HG03280 (cell line): ENCODE measurements around the gene MACROD2.

Experiments used
- ATAC-seq: cut with Tn5 transposase; IDR thresholded peaks from one replicate; pipeline ENCODE4 v1.9.1; 2021; ENCODE audit warnings: mild to moderate bottlenecking, moderate library complexity; ENCODE audit not compliant: unreplicated experiment

Gene MACROD2

DNA sequence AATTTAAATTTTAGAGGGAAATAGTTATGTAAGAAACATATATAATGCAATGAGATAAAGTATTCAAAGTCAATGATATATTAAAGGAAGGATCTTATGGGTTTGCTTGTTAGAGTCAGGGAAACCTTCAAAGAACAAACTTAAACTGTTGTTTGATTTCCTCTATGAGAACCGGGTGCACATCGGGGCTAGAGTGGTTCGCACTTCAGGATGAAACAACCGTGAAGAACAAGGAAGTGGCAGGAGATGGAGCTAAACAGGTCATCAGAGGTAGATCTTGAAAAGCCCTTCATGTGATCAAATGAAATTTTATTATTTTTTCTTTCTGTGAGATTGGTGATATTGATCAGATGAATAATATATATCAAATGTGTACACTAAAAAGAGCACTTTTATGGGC is 1294.0 kb downstream of the MACROD2 start:
- no peak for ATAC-seq

DNA sequence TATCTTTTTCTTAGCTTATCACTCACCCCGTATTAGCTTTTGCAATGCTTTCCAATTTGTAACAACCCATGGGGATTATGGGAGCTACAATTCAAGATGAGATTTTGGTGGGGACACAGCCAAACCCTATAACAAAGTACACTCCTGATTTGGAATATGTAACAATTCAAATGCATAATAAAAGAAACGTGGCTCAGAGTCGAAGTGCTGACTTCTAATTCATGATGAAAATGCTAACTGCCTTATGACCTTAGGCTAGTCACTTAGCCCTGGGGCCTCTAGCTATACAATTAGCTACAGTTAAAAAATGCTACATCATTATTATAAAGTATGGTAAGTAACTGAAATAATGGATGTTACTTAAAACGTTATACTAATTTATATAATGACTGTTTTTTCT is 1297.1 kb downstream of the MACROD2 start:
- no peak for ATAC-seq

DNA sequence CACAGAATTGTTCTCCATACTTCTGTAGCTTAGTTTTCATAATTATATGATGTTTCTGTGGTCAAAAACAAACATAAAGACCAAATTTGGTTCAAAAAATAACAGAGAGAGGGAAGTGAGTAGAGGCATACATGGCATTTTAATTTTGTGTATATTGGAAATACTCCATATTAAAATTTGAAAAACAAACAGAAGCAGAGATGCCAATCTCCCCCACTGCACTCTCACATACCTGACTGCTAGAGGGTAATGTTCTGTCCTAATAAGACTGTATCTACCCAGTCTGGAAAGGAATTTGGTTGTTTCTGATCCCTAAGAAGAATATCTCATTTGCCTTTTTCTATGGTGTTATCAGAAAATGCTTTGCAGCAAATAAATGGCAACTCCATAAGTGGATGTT is 1301.1 kb downstream of the MACROD2 start:
- no peak for ATAC-seq

- no peak for ATAC-seq
Measured at GRCh38 chr20:15297059-15297875, 1302.0 kb downstream of the MACROD2 start.

GRCh38 chr20:15302075-15302474 is 1306.8 kb downstream of the MACROD2 start:
- no peak for ATAC-seq

GRCh38 chr20:15310361-15310760 is 1315.0 kb downstream of the MACROD2 start:
- no peak for ATAC-seq

- no peak for ATAC-seq
Measured at GRCh38 chr20:15316556-15316955, 1321.2 kb downstream of the MACROD2 start.

- ATAC-seq, result peak; percentile 75
Measured at GRCh38 chr20:15317546-15318232, 1322.4 kb downstream of the MACROD2 start.

DNA sequence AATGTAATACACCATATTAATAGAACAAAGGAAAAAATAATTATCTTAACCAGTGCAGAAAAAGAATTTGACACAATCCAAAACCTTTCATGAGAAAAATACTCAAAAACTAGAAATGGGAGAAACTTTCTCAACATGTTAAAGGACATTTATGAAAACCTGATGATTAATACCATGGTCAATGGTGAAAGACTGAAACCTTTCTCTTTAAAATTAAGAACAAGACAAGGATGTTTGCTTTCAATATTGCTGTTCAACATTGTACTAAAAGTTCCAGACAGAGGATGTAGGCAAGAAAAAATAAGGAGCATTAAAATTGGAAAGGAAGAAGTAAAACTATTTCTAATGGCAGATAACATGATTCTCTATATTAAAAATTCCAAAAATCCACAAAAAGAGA is 1323.4 kb downstream of the MACROD2 start:
- peak; percentile 44 for ATAC-seq

DNA sequence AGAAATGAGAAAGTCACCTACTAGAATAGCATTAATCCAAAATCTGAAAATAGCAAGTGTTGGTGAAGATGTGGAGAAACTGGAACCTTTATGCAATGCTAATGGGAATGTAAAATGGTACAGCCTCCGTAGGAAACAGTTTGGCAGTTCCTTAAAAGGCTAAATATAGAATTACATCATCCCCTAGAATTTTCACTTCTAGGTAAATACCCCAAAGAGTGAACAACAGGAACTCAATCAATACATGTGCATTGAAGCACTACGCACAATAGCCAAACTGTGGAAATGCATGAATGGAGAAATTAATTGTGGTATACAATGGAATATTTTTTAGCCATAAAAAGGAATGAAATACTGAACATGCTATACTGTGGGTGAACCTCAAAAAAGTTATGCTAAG is 1324.1 kb downstream of the MACROD2 start:
- no peak for ATAC-seq

DNA sequence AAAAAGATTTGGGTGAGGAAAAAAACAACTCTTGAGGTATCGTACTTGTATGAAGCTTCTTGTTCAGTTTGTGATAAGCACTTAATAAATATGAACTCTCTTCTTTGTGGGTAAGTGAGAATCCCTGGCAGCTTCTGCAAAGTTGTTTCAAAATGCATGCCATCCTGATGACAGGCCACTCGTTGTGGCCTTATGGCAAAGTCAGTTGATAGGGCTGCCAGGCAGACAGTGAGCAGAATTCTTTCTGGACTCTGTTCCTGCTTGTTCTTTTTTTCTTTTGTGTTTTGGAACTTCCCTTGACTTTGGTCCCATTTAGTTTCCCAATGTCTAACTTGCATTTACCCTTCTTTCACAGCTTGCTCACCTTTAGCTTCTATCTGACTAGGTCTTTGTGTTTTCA is 1325.6 kb downstream of the MACROD2 start:
- ATAC-seq, result no peak

GRCh38 chr20:15327123-15327522 is 1331.8 kb downstream of the MACROD2 start:
- no peak for ATAC-seq

DNA sequence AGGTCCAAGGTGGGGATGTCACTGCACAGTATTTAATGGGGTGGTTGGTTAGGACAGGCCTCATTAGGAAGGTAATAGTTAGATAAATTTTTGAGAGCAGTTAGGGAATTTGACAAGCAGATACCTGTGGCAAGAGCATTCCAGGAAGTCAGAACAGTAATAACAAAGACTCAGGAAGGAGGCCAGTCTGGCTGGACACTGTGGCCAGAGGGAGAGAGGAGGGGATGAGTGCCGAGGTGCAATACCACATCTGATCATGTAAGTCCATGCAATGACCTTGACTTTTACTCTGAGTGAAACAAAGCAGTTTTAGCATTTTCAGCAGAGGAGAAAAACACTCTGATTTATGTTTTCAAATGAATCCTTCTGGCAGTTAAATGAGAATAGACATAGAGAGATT is 1332.8 kb downstream of the MACROD2 start:
- ATAC-seq, result no peak

GRCh38 chr20:15332711-15333160 is 1337.4 kb downstream of the MACROD2 start:
- peak; percentile 61 for ATAC-seq

DNA sequence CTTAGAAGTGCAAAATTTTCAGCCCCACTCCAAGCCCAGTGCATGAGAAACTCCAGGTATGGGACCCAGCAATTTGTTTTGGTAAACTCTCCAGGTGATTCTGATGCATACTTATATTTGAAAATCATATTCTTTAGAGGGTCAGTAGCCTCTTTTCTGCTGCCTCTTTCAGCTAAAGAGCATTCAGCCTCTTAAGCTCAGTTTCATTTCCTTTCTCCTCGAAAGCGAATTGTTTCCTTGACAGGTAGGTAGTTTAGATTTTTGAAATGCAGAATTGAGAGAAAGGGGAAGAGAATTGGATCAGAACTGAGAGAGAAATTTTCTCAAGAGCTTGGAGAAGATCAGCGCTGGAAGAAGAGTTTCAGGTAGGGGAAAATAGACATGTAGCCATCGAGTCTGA is 1337.9 kb downstream of the MACROD2 start:
- ATAC-seq, result peak; percentile 44

GRCh38 chr20:15336011-15336410 is 1340.7 kb downstream of the MACROD2 start:
- ATAC-seq, result no peak

- ATAC-seq, result no peak
Measured at GRCh38 chr20:15336536-15336935, 1341.2 kb downstream of the MACROD2 start.

GRCh38 chr20:15339264-15339663 is 1343.9 kb downstream of the MACROD2 start:
- ATAC-seq, result no peak

DNA sequence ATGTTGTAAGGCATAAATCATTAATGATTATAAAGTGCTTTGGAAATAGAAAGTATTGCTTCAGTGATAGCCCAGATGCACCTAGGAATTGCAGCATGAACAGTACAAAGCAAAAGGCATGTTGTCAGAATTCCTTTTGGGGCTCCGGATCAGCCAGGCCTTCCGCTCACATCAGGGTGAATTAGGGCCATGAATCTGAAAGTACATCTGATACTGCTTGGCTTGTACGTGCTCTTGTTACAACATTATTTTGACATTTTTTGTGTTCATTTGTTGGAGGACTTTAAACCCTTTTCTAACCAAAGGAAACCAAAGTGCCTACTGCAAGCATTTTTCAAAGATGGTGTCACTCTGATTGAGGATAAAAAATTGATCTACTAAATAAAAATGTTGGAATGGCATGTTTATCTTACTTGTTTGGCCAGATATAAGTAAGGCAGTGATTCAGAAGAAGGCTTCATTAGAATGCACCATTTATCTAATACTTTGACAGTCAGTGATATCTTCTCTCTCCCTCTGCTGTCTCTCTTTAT is 1347.7 kb downstream of the MACROD2 start:
- ATAC-seq, result no peak

- ATAC-seq, result no peak
Measured at GRCh38 chr20:15345287-15345686, 1350.0 kb downstream of the MACROD2 start.

- no peak for ATAC-seq
Measured at GRCh38 chr20:15346657-15347280, 1351.5 kb downstream of the MACROD2 start.

GRCh38 chr20:15359056-15359455 is 1363.7 kb downstream of the MACROD2 start:
- ATAC-seq, result no peak
